SJCRH30 (cell line): ENCODE measurements around the gene PRRC2B. TPM values are rescaled to one million over a fixed set of nuclear protein-coding genes. Genes with fewer than 3 reads are reported as not detected.
A peak's percentile ranks its signal among the peaks of the same experiment; 100 is the strongest.

Source experiments
- DNase-seq, 2 experiments: peaks; one replicate each; pipeline ENCODE4 v3.0.0-alpha.2; 2015 to 2020
- H3K27ac ChIP-seq: fragments of 250-450 bp; sonication (Bioruptor Pico); 2 replicates; pipeline ENCODE4 v1.5.1; 2020; ENCODE audit warnings: mild to moderate bottlenecking, moderate library complexity
- H3K27me3 ChIP-seq: fragments of 250-450 bp; sonication (Bioruptor Pico); 2 replicates; pipeline ENCODE4 v1.5.1; 2020; ENCODE audit warnings: mild to moderate bottlenecking, moderate library complexity
- H3K36me3 ChIP-seq: fragments of 250-450 bp; sonication (Bioruptor Pico); 2 replicates; pipeline ENCODE4 v1.5.1; 2020; ENCODE audit warnings: mild to moderate bottlenecking, moderate library complexity
- H3K4me1 ChIP-seq: fragments of 250-450 bp; sonication (Bioruptor Pico); 2 replicates; pipeline ENCODE4 v1.5.1; 2020; ENCODE audit warnings: mild to moderate bottlenecking, moderate library complexity
- H3K4me3 ChIP-seq: fragments of 250-450 bp; sonication (Bioruptor Pico); 2 replicates; pipeline ENCODE4 v1.5.1; 2020; ENCODE audit warnings: mild to moderate bottlenecking, moderate library complexity
- H3K9me3 ChIP-seq: fragments of 250-450 bp; sonication (Bioruptor Pico); replicated peaks from 2 replicates; pipeline ENCODE4 v1.5.1; 2020; ENCODE audit warnings: mild to moderate bottlenecking, moderate library complexity
- total RNA-seq: library from RNA; depleted of rRNA; stranded (reverse); fragments of >200 nt; shearing (Covaris generic); gene quantifications from 2 replicates; pipeline ENCODE4 v1.2.3, GENCODE V29; 2014

Gene PRRC2B
- total RNA-seq, 1 experiment from 2014 or later, result 185 TPM

DNA sequence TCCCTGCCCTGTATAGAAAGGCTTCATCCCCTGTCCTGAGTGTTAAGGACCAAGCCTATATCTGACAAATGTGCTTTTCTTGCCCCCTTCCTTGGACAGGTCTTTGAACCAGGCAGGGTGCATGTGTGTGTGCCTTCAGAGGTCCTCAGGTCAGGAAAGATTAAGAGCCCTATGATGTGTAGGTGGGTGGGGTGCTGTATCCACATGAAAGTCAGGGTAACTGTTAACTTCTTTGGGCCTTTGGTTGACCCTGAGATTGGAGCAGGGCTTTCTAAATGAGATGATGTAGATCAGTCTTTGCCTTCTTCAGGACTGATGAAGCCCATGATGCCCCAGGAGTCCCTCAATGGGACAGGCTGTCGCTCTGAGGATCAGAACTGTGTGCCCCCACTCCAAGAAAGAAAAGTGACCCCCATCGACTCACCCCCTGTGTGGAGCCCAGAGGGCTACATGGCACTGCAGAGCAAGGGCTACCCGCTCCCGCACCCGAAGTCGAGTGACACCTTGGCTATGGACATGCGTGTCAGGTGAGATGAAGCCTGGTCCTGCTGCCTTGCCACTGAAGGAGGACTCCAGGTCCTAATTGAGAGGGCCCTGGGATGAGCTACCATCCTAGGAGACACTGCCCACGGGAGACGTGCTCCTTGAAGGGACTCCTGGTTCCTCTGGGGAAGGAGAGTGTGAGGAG lies 79.5 kb downstream of the PRRC2B start:
- Histone ChIP-seq H3K36me3 (peaks cover 100% of the 10 kb centered on the region), H3K27me3 (no peaks in the 10 kb centered on the region), H3K4me1 (no peaks in the 10 kb centered on the region), H3K9me3 (no peaks in the 10 kb centered on the region), H3K27ac (no peak overlapping the region), H3K4me3 (no peak overlapping the region)
- DNase-seq, result no peak

DNA sequence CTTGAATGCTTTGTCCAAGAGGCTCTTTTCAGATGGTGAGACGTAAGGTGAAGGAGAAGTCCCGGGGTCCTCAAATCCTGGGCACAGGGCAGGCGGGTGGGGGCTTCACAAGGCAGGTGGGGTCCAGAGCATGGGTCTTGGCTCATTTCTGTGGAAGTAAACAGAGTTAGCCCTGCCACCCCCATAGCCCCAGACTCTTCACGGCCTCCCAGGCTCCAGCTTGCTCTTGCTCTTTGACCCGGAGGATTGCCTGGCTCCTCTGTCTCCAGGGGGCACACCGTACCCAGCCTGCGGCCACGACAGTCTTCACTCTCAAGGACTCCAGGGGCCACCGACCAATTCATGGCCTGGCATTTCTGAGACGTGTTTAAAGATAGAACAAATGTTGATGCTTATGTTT lies 80.0 kb downstream of the PRRC2B start:
- no peaks in the 10 kb centered on the region for H3K27me3 ChIP-seq
- no peaks in the 10 kb centered on the region for H3K4me1 ChIP-seq
- no peak overlapping the region for H3K27ac ChIP-seq
- DNase-seq, result no peak
- H3K36me3 ChIP-seq, result peaks cover 98% of the 10 kb centered on the region
- no peaks in the 10 kb centered on the region for H3K9me3 ChIP-seq
- no peak overlapping the region for H3K4me3 ChIP-seq

DNA sequence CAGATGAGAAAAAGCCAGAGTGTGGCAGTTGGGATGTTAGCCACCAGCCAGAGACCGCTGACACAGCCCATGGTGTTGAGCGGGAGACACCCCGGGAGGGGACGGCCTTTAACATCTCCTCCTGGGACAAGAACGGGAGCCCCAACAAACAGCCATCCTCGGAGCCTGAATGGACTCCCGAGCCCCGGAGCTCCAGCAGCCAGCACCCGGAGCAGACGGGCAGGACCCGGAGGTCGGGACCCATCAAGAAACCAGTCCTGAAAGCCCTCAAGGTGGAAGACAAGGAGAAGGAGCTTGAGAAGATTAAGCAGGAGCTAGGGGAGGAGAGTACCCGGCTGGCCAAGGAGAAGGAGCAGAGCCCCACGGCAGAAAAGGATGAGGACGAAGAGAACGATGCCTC lies 80.8 kb downstream of the PRRC2B start:
- Histone ChIP-seq H3K4me3 (no peak overlapping the region), H3K27me3 (no peaks in the 10 kb centered on the region), H3K9me3 (no peaks in the 10 kb centered on the region), H3K36me3 (peaks cover 98% of the 10 kb centered on the region), H3K4me1 (no peaks in the 10 kb centered on the region), H3K27ac (no peak overlapping the region)
- no peak for DNase-seq

DNA sequence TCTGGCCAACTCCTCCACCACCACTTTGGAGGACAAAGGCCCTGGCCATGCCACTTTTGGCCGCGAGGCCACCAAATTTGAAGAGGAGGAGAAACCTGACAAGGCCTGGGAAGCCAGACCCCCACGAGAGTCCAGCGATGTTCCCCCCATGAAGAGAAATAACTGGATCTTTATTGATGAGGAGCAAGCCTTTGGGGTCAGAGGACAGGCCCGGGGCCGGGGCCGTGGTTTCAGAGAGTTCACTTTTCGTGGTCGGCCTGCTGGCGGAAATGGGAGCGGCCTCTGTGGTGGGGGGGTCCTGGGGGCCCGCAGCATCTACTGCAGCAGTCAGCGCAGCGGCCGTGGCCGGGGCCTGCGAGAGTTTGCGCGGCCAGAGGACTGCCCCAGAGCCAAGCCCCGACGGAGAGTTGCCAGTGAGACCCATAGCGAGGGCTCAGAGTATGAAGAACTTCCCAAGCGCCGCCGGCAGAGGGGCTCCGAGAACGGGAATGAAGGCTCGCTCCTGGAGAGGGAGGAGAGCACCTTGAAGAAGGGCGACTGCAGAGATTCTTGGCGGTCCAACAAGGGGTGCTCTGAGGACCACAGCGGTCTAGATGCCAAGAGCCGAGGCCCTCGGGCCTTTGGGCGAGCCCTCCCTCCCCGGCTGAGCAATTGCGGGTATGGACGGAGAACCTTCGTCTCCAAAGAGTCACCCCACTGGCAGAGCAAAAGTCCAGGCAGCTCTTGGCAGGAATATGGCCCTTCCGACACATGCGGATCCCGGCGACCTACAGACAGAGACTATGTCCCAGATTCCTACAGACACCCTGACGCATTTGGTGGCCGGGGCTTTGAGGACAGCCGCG lies 81.4 kb downstream of the PRRC2B start:
- H3K27ac ChIP-seq, result no peak overlapping the region
- no peaks in the 10 kb centered on the region for H3K9me3 ChIP-seq
- no peaks in the 10 kb centered on the region for H3K27me3 ChIP-seq
- H3K36me3 ChIP-seq, result peaks cover 98% of the 10 kb centered on the region
- H3K4me3 ChIP-seq, result no peak overlapping the region
- H3K4me1 ChIP-seq, result no peaks in the 10 kb centered on the region
- DNase-seq, result no peak

DNA sequence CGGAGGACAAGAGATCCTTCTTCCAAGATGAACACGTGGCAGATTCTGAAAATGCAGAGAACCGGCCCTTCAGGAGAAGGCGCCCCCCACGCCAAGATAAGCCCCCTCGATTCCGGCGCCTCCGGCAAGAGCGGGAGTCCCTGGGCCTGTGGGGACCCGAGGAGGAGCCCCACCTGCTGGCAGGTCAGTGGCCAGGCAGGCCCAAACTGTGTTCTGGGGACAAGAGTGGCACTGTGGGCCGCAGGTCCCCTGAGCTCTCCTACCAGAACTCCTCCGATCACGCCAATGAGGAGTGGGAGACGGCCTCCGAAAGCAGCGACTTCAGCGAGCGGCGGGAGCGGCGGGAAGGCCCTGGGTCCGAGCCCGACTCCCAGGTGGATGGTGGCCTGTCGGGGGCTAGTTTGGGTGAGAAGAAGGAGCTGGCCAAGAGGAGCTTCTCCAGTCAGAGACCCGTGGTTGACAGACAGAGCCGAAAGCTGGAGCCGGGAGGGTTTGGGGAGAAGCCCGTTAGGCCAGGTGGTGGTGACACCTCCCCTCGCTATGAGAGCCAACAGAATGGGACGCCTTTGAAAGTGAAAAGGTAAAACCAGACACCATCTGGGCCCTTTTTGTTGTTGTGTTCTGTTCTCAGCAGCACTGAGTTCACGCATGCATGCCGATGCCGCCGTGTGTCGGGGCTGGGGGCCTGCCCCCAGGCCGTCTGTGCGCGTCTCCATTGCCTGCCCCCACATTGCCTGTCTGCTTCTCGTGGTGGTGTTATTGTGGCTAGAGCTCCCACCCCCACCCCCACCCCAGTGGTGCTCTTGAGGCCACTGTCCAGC lies 82.3 kb downstream of the PRRC2B start:
- no peak for DNase-seq
- no peaks in the 10 kb centered on the region for H3K9me3 ChIP-seq
- H3K4me3 ChIP-seq, result no peak overlapping the region
- H3K4me1 ChIP-seq, result no peaks in the 10 kb centered on the region
- peaks cover 95% of the 10 kb centered on the region for H3K36me3 ChIP-seq
- no peaks in the 10 kb centered on the region for H3K27me3 ChIP-seq
- H3K27ac ChIP-seq, result no peak overlapping the region

DNA sequence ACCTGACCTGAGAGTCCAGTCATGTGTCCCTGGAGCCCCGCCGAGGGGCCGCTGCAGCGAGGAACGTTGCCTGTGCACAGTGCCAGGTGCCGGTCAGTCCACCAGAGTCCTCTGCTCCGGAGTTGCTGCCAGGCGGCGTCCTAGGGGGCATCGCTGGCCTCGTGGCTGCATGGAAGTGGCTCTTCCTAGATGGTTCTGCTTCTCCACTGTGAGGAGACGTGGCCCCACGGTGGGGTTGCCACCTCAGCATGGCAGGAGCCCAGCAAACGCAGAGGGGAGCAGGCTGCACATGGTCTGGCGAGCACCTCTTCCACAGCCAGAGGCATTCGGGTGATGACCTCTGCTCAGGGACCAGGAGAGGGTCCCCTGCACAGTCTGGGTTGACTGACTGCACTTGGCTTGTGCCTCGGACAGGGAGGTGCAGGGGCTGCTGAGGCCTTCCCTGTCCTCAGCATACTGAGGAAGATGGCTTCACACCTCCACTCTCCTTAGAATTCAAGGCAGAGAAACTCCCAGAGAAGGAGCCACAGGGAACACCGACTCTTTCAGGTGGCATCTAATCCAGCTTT lies 83.0 kb downstream of the PRRC2B start:
- DNase-seq, result no peak
- no peaks in the 10 kb centered on the region for H3K27me3 ChIP-seq
- no peak overlapping the region for H3K4me3 ChIP-seq
- H3K9me3 ChIP-seq, result no peaks in the 10 kb centered on the region
- no peak overlapping the region for H3K27ac ChIP-seq
- peaks cover 95% of the 10 kb centered on the region for H3K36me3 ChIP-seq
- no peaks in the 10 kb centered on the region for H3K4me1 ChIP-seq

DNA sequence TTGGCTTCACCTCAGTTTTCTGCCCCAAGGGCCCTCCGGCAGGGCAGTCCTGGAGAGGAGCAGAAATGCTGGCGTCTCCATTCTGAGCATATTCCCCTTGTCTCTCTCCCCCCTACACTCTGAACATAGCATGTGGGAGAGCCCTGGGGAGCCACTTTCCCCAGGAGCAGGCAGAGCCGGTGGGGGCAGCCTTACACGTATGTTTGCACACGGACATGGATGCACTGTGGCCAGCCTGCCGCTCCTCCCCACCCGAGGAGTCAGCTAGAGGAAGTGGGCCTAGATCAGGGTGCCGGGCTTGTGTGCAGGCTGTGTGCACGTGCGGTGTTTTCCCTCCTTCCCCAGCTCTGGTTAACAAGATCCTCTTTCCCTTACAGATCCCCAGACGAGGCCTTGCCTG lies 83.5 kb downstream of the PRRC2B start:
- no peak overlapping the region for H3K27ac ChIP-seq
- H3K36me3 ChIP-seq, result peaks cover 95% of the 10 kb centered on the region
- no peaks in the 10 kb centered on the region for H3K4me1 ChIP-seq
- no peak overlapping the region for H3K4me3 ChIP-seq
- H3K9me3 ChIP-seq, result no peaks in the 10 kb centered on the region
- H3K27me3 ChIP-seq, result no peaks in the 10 kb centered on the region
- DNase-seq, result no peak

DNA sequence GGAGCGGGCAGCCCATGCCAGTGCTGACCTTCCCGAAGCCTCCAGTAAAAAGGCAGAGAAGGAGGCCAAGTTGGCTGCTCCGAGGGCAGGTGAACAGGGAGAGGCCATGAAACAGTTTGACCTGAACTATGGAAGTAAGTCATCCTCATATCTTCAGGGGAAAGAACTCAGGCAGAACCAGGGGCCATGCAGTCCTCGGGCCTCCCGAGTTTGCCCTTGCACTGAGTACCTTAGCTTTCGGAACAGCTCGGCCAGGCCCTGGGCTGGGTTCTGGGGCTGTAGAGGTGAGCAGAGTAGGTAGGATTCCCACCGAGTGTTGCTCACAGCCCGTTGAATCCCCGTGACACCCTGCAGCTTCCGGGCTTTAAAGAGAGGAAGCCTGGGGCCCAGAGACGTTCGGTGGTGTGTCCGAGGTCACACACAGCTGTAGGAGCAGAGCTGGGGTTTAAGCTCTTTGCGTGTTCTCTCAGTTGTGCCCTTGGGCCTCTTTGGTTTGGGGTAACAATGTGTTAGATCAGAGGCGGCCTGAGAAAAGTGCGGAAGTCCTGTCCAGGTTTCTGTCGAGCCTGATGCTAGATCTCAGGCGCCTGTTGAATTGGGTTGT lies 84.0 kb downstream of the PRRC2B start:
- H3K9me3 ChIP-seq, result no peaks in the 10 kb centered on the region
- no peaks in the 10 kb centered on the region for H3K4me1 ChIP-seq
- peaks cover 95% of the 10 kb centered on the region for H3K36me3 ChIP-seq
- H3K4me3 ChIP-seq, result no peak overlapping the region
- no peak for DNase-seq
- H3K27ac ChIP-seq, result no peak overlapping the region
- no peaks in the 10 kb centered on the region for H3K27me3 ChIP-seq

DNA sequence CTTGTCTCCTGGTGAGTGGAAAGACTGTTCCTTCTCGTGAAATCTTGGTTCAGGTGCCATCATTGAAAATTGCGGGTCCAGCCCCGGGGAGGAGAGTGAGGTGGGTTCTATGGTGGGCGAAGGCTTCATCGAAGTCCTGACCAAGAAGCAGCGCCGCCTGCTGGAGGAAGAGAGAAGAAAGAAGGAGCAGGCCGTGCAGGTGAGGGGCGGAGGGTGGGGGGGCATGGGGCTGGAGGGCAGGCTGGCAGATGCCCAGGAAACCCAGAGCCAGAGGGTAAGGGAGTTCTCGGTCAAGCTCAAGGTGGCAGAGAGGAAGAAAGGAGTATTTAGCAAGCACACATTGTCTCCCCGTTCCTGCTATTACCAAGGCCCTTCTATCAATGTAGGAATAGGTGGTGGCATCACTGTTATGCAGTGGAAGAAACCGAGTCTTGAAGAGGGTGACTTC lies 84.6 kb downstream of the PRRC2B start:
- Histone ChIP-seq H3K27ac (no peak overlapping the region), H3K9me3 (no peaks in the 10 kb centered on the region), H3K4me1 (no peaks in the 10 kb centered on the region), H3K27me3 (no peaks in the 10 kb centered on the region), H3K36me3 (peaks cover 95% of the 10 kb centered on the region), H3K4me3 (no peak overlapping the region)
- peak in 1 of 2 experiments; percentile 57 for DNase-seq

DNA sequence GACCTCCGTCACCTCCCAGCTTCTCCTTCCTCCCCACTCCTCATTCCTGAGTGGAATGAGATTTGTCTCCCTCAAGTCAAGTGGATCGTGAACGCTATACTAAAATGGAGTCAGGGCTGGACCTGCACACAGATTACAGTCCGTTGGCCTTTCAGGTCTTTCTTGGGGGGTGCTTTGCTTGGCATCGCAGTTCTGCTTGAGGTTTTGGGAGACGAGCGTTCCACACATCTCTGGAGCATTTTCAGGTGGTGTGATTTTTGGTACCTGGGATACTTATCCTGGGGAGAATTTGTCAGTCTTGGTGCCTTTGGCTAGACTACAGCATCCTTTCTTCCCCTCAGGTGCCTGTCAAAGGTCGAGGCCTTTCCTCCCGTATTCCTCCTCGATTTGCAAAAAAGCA lies 85.0 kb downstream of the PRRC2B start:
- Histone ChIP-seq H3K27ac (no peak overlapping the region), H3K36me3 (peaks cover 95% of the 10 kb centered on the region), H3K9me3 (no peaks in the 10 kb centered on the region), H3K4me1 (no peaks in the 10 kb centered on the region), H3K27me3 (no peaks in the 10 kb centered on the region), H3K4me3 (no peak overlapping the region)
- no peak for DNase-seq

DNA sequence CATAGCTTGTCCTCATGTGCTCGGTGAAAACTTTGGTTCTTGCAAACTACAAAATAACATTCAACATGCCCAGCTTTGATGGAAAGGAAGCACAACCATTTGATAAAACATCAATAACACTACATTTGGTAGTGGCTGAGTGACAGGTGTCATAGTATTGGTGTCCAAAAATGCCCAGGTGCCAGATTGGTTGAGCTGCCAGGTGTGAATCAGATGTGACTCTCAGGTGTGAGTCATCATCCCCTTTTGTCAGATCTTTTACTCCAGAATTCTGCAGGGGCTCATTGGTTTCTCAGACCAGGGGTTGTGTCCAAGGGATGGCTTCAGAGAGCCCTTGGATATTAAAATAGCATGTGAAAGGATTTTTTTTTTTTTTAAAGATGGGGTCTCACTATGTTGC lies 86.4 kb downstream of the PRRC2B start:
- Histone ChIP-seq H3K9me3 (no peaks in the 10 kb centered on the region), H3K27me3 (no peaks in the 10 kb centered on the region), H3K4me3 (no peak overlapping the region), H3K27ac (no peak overlapping the region), H3K36me3 (peaks cover 95% of the 10 kb centered on the region), H3K4me1 (no peaks in the 10 kb centered on the region)
- DNase-seq, result no peak

DNA sequence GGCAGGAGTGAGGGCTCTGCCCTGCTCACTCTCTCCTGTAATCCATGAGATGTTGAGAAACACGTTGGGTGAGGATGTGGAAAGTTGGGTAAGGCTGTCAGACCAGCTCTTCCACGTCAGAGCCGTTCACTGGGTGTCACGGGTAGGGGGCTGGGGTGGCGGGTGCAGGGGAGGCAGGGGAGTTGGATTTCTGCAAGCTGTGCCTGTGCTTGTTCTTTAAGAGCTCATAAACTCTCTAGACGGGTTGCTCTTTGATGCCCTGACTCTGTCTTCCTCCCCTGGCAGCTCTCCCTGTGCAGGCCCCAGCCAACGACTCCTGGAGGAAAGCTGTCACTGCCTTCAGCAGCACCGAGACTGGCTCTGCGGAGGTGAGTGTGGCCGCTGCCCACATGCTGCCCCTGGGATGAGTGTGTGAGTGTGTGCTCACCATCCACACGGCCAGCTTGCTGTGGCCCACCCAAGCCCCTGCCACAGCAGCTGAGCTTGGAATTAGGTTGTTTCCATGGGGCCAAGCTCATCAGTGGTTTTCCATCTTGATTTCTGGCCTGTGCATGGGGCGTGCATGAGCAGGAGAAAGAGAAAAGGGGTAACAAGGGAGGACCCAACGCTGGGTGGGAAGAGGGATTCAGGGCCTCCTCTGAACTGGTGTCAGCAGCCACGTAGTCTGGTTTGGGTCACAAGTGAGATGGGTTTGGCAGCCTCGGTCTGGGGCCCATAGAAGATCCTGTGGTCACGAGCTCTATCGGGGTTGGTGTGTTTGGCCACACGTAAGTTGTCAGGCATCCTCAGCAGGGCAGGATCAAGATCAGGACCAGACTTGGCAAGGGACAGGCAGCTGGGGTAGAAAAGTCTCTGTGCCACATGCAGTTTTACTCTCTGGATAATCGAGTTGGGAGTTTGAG lies 87.8 kb downstream of the PRRC2B start:
- H3K27ac ChIP-seq, result no peak overlapping the region
- DNase-seq, result no peak
- no peaks in the 10 kb centered on the region for H3K27me3 ChIP-seq
- H3K4me3 ChIP-seq, result no peak overlapping the region
- no peaks in the 10 kb centered on the region for H3K4me1 ChIP-seq
- H3K9me3 ChIP-seq, result no peaks in the 10 kb centered on the region
- peaks cover 95% of the 10 kb centered on the region for H3K36me3 ChIP-seq

DNA sequence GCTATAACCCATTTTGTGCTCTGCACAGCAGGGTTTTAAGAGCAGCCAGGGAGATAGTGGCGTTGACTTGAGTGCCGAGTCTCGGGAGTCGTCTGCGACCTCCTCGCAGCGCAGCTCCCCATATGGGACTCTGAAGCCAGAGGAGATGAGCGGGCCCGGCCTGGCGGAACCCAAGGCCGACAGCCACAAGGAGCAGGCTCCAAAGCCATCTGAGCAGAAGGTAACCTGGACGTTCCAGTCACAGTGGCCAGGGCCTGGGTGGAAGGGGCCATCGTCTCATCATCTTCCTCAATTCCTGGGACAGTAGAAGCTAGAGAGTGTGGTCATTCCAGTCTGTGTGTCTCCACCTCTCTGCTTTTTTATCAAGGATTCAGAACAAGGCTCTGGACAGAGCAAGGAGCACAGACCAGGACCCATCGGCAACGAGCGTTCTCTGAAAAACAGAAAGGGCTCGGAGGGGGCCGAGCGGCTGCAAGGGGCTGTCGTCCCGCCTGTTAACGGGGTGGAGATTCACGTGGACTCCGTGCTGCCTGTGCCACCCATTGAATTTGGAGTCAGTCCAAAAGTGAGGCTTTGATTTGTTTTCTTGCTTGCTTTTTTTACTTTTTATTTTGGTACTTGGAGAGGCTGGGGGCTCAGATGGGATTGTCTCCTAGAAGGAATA lies 88.6 kb downstream of the PRRC2B start:
- Histone ChIP-seq H3K36me3 (peaks cover 95% of the 10 kb centered on the region), H3K27ac (no peak overlapping the region), H3K4me1 (no peaks in the 10 kb centered on the region), H3K27me3 (no peaks in the 10 kb centered on the region), H3K4me3 (no peak overlapping the region), H3K9me3 (no peaks in the 10 kb centered on the region)
- DNase-seq, result no peak
